Keratinocyte (primary cell): Measurements from ENCODE around the gene RELL1.

ENCODE experiments used
- CTCF ChIP-seq, 3 experiments: IDR thresholded peaks in 1 of 3; conservative IDR thresholded peaks in 1 of 3; optimal IDR thresholded peaks in 1 of 3; 2 replicates in 2 of 3; 3 replicates in 1 of 3; pipeline versions ENCODE3 to v1.5.1; 2011; ENCODE audit warnings: low read length in 3 of 3, mild to moderate bottlenecking in 3 of 3, moderate library complexity in 2 of 3, control low read depth in 1 of 3, inconsistent platforms in 1 of 3; ENCODE audit not compliant: insufficient read depth in 2 of 3; ENCODE audit errors: extremely low read depth in 1 of 3
- EZH2 ChIP-seq: IDR thresholded peaks from one replicate; pipeline ENCODE4 v1.6.1; 2012; ENCODE audit warnings: inconsistent platforms, mild to moderate bottlenecking, low read length, moderate library complexity

GRCh38 chr4:37627263-37627662, 58.9 kb downstream of the RELL1 start:
- no peak for TF ChIP-seq CTCF (optimal IDR thresholded peaks at IDR 0.05 in 1 of 3, IDR thresholded peaks at IDR 0.05 in 1 of 3, conservative IDR thresholded peaks at IDR 0.05 in 1 of 3; ENCODE audit: extremely low read depth in 1 of 3, insufficient read depth in 2 of 3, low read length in 3 of 3)
- no peak for TF ChIP-seq EZH2
